ENCODE results near the gene SHROOM3. TPM values are rescaled to one million over a fixed set of nuclear protein-coding genes. Genes with fewer than 3 reads are reported as not detected.
A peak's percentile ranks its signal among the peaks of the same experiment; 100 is the strongest.
"Not testable (repeated sequence)": the region's sequence is repeated elsewhere in the genome, so short reads cannot be mapped to it uniquely, and the experiment has no call there.

Gene SHROOM3
- total RNA-seq, 2 donors from 2014 or later = 30.6 to 30.9 TPM

DNA sequence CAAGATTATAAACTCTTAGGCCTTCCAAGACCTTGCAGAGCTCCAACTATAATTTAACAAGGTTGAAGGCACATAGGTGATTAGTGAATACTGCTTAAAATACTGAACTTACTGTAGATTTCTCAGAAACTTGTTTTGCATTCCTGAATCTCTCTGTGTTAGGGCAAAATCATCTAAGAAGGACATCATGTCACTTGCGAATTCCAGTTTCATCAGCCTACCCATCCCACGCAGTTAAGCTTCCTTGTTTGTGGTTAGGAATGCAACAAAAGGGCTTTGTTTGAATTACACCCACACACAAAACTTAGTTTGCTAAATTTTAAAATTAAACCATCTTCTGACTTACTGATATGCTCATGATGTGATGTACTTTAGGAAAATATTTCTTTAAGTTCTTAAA lies 288.9 kb downstream of the SHROOM3 start:
- H3K27ac ChIP-seq = peak overlapping the region in 1 of 2 donors; percentile 7
- no peaks in the 10 kb centered on the region for H3K27me3 ChIP-seq
- peaks cover 0 to 13% of the 10 kb centered on the region in 2 donors for H3K4me1 ChIP-seq
- TF ChIP-seq, protein P1, sequence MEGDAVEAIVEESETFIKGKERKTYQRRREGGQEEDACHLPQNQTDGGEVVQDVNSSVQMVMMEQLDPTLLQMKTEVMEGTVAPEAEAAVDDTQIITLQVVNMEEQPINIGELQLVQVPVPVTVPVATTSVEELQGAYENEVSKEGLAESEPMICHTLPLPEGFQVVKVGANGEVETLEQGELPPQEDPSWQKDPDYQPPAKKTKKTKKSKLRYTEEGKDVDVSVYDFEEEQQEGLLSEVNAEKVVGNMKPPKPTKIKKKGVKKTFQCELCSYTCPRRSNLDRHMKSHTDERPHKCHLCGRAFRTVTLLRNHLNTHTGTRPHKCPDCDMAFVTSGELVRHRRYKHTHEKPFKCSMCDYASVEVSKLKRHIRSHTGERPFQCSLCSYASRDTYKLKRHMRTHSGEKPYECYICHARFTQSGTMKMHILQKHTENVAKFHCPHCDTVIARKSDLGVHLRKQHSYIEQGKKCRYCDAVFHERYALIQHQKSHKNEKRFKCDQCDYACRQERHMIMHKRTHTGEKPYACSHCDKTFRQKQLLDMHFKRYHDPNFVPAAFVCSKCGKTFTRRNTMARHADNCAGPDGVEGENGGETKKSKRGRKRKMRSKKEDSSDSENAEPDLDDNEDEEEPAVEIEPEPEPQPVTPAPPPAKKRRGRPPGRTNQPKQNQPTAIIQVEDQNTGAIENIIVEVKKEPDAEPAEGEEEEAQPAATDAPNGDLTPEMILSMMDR (IDR thresholded peaks at IDR 0.05) = no peak
- no peak for DNase-seq (ENCODE audit: low spot score)
- H3K4me3 ChIP-seq = no peak overlapping the region
- no peaks in the 10 kb centered on the region for H3K9me3 ChIP-seq
- no peaks in the 10 kb centered on the region for H3K36me3 ChIP-seq

DNA sequence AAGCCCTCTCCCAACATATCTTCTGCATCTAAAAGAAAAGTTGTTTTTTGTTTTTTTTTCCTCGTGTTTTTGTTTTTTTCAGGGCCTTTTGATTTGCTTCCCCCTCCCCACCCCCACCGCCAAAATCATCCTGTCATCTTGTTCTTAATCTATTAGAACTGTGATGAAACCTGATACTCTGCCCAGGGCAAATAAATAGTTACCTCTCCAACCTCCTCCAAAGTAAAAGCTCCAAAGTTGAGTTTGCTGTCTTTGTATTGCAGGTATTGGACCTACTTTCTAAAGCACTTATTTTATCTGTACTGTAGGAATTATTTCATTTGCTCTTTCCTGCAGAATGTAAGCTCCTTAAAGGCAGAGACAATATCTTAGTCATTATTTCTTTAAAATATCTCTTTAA lies 290.0 kb downstream of the SHROOM3 start:
- DNase-seq (ENCODE audit: low spot score) = no peak
- H3K4me3 ChIP-seq = no peak overlapping the region
- TF ChIP-seq, protein P1 (IDR thresholded peaks at IDR 0.05) = no peak
- no peaks in the 10 kb centered on the region for H3K36me3 ChIP-seq
- no peaks in the 10 kb centered on the region for H3K27me3 ChIP-seq
- no peak overlapping the region for H3K27ac ChIP-seq
- H3K9me3 ChIP-seq = no peaks in the 10 kb centered on the region
- H3K4me1 ChIP-seq = peaks cover 0 to 13% of the 10 kb centered on the region in 2 donors

DNA sequence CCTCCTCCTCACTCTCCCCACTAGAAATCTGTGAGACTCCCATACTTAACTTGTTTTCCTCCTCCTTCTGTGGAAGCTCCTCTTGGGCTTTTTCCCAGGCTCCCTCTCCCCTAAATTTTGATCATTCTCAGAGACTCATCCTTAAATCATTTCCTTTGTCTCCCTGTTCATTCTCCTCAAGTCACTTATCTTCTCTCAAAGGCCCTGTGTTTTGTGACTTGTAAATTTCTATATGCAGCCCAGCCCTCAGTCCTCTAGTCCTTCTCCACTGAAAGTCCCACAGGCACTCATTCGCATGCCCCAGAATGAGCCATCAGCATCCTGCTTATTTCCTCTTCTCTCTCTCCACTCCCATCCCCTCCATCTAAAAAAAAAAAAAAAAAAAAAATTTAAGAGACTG lies 291.1 kb downstream of the SHROOM3 start:
- H3K9me3 ChIP-seq = no peaks in the 10 kb centered on the region
- no peak overlapping the region for H3K4me3 ChIP-seq
- H3K4me1 ChIP-seq = peaks cover 0 to 13% of the 10 kb centered on the region in 2 donors
- no peaks in the 10 kb centered on the region for H3K36me3 ChIP-seq
- no peak for DNase-seq (ENCODE audit: low spot score)
- TF ChIP-seq, protein P1 (IDR thresholded peaks at IDR 0.05) = no peak
- no peak overlapping the region for H3K27ac ChIP-seq
- H3K27me3 ChIP-seq = no peaks in the 10 kb centered on the region

DNA sequence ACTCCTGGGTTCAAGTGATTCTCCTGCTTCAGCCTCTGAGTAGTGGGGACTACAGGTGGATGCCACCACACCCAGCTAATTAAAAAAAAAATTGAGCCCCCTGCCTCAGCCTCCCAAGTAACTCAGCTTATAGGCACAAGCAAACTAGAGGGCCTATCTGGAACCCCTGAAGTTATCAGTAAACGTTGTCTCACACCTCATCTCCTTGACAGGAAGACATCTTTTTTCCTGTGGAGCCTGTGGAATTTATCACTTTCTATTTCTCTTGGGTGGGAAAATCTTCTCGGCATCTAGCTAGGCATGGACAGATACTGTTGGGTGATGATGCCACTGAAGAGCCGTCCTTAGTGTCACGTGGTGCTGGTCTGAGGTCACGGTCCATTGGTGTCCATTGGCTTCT lies 291.6 kb downstream of the SHROOM3 start:
- no peak overlapping the region for H3K27ac ChIP-seq
- H3K4me1 ChIP-seq = peaks cover 0 to 13% of the 10 kb centered on the region in 2 donors
- DNase-seq (ENCODE audit: low spot score) = no peak
- no peaks in the 10 kb centered on the region for H3K27me3 ChIP-seq
- H3K36me3 ChIP-seq = no peaks in the 10 kb centered on the region
- TF ChIP-seq, protein P1 (IDR thresholded peaks at IDR 0.05) = no peak
- no peaks in the 10 kb centered on the region for H3K9me3 ChIP-seq
- H3K4me3 ChIP-seq = no peak overlapping the region

DNA sequence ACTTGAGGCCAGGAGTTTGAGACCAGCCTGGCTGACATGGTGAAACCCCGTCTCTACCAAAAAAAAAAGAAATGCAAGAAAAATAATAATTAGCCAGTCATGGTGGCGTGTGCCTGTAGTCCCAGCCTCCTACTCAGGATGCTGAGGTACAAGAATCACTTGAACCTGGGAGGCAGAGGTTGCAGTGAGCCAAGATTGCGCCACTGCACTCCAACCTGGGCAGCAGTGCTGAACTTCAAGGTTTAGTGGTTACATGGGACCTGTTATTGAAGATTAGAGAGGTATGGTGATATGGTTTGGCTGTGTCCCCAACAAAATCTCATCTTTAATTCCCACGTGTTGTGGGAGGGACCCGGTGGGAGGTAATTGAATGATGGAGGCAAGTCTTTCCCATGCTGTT lies 292.9 kb downstream of the SHROOM3 start:
- not testable (repeated sequence) for H3K9me3 ChIP-seq; H3K27me3 ChIP-seq; H3K4me3 ChIP-seq; H3K27ac ChIP-seq; H3K36me3 ChIP-seq; DNase-seq (ENCODE audit: low spot score)
- peaks cover 0 to 20% of the 10 kb centered on the region in 2 donors for H3K4me1 ChIP-seq

DNA sequence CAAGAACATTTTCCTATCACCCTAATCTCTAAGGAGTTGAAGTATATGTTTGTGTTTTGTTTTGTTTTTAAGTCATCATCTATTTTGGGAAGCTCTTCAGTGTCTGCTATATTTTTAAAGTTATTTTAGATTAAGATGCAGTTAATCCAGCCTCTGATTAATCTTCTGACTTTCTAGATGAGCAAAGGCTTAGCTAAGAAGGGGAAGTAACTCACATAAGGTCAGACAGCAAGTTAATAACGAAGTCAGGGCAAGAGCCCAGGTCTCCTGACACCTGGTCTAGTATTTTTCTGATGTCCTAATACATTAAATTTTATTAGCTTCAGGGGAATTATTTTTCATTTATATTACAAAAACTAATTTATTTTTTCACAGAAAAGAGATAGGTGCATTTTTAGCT lies 294.4 kb downstream of the SHROOM3 start:
- TF ChIP-seq, protein P1 (IDR thresholded peaks at IDR 0.05) = no peak
- Histone ChIP-seq H3K27ac (no peak overlapping the region), H3K4me3 (no peak overlapping the region), H3K9me3 (no peaks in the 10 kb centered on the region), H3K36me3 (no peaks in the 10 kb centered on the region), H3K27me3 (no peaks in the 10 kb centered on the region), H3K4me1 (peaks cover 0 to 12% of the 10 kb centered on the region in 2 donors)
- no peak for DNase-seq (ENCODE audit: low spot score)
